DND-41 (cell line): ENCODE results near the gene ACSM2A.

ENCODE experiments used
- EZH2 ChIP-seq: IDR thresholded peaks from 3 replicates; pipeline ENCODE4 v1.6.1; 2012; ENCODE audit warnings: borderline replicate concordance, low read depth, mild to moderate bottlenecking, moderate library complexity, low read length, inconsistent platforms; ENCODE audit not compliant: severe bottlenecking
- TF ChIP-seq, protein P1 (sequence below): IDR thresholded peaks from 2 replicates; pipeline ENCODE4 v1.5.1; 2012; ENCODE audit warnings: borderline replicate concordance, low read length, moderate library complexity, mild to moderate bottlenecking; ENCODE audit not compliant: poor library complexity, severe bottlenecking; ENCODE audit errors: extremely low read depth

DNA sequence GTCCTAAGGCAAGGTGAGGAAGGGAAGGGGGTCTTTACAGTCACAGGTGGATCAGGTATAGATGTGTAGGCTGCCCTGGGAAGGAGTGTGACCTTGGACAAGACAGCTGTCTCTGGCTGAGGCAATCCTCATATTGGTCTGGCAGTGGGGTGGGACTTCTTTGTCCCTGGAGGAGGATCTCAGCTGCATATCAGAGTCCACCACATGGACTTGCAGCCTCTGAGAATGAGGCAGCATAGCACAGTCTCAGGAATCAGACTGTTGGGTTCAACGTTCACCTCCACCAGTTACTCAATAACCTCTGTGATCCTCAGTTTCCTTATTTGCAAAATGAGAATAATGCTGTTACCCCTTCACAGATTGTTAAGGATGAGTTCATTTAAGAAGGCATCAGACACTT, 33.4 kb downstream of the ACSM2A start:
- TF ChIP-seq, protein P1, sequence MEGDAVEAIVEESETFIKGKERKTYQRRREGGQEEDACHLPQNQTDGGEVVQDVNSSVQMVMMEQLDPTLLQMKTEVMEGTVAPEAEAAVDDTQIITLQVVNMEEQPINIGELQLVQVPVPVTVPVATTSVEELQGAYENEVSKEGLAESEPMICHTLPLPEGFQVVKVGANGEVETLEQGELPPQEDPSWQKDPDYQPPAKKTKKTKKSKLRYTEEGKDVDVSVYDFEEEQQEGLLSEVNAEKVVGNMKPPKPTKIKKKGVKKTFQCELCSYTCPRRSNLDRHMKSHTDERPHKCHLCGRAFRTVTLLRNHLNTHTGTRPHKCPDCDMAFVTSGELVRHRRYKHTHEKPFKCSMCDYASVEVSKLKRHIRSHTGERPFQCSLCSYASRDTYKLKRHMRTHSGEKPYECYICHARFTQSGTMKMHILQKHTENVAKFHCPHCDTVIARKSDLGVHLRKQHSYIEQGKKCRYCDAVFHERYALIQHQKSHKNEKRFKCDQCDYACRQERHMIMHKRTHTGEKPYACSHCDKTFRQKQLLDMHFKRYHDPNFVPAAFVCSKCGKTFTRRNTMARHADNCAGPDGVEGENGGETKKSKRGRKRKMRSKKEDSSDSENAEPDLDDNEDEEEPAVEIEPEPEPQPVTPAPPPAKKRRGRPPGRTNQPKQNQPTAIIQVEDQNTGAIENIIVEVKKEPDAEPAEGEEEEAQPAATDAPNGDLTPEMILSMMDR: no peak
- TF ChIP-seq EZH2: no peak
